HCEC 1CT (cell line): ENCODE measurements around the gene DST.
"Not testable (repeated sequence)": the region's sequence is repeated elsewhere in the genome, so short reads cannot be mapped to it uniquely, and the experiment has no call there.

Source experiments
- DNase-seq: peaks from one replicate; pipeline ENCODE4 v3.0.0-alpha.2; 2017

The DST gene

DNA sequence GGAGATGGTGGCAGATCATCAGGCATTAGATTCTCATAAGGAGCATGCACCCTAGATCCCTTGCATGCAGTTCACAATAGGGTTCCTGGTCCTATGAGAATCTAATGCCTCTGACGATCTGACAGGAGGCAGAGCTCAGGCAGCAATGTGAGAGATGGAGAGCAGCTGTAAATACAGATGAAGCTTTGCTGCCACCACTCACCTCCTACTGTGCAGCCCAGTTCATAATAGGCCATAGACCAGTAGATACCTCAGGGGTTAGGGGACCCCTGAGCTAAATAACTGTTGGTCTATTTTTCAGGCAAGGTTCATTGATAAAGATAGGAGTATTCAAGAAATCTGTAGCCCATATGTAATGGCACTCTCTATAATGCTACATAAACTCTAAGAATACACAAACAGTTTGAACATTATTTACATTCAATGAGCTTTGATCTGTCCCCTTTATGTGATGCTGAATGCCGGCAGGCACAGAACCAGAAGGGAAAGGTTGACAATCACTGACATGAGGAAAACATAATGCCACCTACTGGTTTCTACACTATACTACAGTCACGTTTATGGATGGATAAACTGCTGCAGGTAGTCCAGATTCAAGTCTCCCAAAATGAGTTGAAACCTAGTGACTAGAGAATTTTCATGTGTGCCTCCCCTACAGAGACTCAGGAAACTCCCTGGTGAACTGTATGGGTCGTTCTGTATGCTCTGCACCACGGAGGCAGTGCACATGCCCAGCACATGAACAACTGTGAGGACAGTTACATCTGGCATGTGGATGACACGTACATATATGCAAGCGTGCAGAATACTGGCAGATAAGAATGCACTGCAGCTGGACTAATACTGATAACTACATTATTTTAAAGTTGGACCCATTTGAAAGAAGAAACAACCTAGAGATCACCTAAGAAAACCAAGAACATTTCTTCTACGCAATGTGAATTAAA, 72.0 kb downstream of the DST start:
- peak; percentile 28 for DNase-seq

DNA sequence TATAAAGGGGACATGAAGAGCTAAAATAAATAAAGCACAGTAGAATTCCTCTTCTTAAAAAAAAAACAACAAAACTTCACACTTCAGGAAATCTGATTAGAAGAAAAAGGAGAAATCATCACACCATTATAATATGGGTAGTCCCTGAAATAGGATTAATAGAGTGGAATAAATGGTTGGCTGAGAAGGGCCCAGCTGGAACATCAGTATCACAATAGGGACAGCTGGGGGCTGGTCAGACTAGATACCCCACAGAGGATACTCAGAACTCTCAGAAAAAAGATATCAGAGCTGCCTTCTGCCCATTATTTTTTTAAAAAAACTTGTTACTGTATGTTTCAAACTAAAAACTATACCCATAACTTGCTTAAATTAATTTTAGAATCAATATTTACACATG, 75.2 kb downstream of the DST start:
- DNase-seq: no peak

DNA sequence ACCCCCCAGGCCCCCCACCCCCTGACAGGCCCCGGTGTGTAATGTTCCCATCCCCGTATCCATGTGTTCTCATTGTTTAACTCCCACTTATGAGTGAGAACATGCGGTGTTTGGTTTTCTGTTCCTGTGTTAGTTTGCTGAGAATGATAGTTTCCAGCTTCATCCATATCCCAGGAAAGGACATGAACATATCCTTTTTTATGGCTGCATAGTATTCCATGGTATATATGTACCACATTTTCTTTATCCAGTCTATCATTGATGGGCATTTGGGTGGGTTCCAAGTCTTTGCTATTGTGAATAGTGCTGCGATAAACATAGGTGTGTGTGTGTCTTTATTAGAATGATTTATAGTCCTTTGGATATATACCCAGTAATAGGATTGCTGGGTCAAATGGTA, 80.0 kb downstream of the DST start:
- DNase-seq: not testable (repeated sequence)

DNA sequence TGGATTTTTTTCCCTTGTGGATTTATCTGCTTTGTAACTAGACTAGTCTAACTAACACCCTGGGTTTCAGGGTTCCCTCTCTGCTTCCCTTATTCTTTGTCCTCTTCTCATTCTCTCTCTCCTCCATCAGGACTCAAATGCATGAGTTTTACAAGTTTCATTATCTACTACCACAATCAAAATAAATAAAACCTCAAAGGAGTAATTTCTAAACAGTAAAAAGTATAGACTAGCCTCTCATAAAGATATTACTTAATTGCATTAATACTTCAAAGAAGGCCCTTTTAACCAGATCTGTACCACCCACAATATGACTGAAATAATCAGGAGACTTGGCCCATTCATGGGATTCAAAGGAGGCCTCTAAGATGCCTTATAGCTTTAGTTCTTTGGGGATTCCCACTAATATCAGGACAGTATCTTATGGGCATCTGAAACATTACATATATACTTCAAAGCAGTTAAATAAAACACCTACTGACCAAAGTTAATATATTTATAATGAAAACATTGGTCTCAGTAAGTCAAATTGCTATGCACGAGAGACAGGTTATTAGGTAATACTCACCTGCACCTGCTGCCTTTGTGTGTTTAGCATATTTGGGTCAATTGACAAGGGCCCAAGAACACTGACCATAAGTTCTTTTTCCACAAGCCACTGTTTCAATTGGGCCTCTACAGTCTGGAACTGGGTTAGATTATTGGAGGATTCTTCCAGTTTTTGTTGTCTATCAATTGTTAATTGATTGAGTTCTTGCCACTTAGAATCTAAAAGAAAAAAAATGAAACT, 85.7 kb downstream of the DST start:
- DNase-seq: no peak

DNA sequence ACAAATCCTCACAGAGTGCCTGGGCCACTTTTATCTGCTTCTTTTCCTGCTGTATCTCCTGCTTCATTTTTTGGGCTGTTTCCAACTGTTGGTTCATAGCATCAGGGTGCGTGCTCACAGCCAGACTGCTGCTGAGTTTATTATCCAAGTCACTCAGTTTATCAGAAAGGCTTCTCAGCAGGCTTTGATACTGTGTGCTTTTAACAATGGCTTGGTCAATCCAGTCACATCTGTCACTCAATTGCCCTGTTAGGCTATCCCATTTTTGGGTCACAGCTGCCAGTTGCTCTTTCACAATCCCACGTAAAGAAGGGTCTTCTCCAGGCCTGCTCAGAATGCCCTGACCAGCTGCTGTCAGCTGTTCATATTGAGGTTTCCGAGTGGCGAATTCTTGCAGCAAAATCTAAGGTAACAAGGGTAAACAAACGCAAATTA, 87.2 kb downstream of the DST start:
- DNase-seq: no peak

DNA sequence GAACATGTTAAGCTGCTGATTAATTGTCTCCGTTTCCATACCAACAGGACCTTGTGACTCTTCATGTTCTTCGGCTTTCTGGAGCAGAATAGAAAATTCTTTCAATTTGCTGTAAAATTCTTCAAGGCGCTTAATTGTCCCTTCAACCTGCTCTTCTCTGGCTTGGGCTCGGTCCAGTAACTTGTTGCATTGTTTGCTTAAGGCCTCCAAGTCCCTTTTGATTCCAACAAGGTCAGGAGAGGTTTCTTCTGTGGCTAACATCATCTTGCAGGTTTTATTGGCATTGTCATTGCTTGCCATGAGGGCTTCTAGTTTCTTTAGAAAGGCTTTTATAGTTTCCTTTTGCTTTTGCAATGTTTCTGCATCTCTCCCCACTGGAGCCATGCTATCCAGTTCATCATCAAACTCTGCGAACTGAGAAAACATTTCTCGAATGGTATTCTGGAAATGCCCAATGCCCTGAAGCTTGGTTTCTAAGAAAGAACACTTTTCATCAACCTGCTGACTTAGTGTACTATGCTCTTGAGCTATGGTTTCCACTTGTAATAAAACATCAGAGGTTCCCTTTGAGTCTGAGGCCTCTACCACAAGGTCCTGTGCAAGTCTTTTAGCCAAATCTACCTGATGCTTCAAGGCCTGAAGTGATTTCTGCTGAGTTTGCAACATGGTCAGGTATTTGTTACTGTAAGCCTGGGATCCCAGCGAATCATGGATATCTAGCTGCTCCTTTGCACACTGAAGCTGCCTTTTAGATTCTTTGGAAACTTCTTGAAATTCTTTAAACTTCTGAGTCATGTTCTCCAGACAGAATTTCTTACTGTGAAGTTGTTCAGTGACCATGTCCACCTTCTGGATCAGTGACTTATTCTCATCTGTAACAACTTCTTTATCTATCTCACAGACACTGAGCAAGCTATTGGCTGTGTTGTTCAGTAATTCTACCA, 90.2 kb downstream of the DST start:
- no peak for DNase-seq

DNA sequence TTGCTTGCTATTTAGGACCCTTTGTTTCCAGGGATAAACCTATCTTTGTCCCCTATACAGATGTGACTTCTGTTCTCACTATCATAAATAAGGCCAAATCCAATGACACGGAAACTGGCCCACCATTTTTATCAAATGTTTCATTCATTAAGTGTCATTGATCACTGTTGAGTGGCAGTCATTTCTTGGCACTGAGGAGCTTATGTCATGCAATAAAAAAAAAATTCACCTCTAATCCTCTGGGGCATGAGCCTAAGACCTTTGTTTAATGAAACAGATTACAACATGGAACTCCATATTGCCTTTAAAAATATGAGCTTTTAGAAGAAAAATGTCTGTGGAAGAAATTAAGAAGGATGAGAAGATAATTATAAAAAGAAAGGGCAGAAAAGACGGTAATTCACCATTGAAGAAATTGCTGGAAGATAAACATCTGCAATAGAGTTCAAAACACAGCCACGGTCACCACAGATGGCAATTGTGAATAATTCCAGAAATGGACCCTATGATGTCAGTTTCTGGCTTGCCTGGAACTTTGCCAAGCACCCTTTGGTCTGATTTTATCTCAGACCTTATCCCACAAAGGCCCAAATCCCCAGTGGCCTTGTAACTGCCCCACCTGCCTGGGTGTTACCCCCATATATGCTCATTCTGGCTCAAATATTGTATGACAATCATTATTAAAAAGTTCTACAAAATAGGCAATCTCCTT, 91.1 kb downstream of the DST start:
- DNase-seq: no peak

DNA sequence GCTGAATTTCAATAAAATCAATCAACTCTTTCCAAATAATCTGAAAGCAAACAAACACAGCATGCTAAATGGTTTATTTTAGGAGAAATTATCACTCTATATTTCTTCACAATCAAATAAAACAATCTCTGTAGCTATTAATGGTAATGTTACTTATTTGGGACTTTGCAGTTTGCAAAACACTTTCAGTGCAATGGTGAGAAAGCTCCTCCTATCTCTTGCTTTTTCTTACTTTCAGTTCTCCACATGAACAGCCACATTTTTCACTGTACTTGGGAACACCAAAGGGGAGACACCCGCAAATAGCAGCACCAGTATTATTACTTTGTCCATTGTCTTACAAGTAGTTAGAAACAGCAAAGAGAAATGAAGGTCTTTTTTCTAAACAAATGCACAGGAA, 92.4 kb downstream of the DST start:
- no peak for DNase-seq

DNA sequence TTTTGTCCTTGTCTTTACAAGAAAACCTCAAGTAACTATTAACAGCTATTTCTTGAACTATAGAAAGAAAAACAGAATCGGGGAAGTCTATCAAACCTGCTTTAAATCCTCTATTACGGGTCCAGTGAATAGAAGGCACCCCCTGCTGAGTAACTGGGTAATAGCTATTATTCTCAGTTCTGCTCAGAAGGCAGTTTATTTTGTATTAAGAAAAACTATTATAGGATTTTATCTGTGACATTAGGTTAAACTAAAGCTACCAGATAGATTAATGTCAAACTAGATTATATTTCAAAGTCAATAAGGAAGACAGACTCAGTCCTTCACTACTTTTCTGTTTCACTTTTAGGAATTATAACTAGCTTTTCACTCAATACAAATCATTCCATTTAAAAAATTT, 93.7 kb downstream of the DST start:
- peak; percentile 42 for DNase-seq

DNA sequence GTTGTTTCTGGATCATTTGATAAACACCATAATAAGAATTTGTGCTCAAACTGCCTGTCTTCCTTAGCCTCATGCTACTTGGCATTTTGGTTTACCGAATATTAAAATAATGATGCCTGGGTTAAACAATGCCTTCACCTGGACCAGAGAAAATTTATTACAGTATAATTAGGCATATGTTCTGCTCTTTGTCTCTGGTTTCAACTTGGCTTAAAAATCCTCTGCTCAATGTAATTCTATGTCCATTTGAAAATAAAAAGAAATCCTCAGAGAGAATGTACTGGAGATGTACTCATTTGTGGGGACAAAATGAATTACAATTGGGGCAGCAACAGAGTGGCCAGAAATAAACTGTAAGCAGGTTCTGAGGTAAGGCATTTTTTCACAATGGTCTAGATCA, 95.0 kb downstream of the DST start:
- no peak for DNase-seq

DNA sequence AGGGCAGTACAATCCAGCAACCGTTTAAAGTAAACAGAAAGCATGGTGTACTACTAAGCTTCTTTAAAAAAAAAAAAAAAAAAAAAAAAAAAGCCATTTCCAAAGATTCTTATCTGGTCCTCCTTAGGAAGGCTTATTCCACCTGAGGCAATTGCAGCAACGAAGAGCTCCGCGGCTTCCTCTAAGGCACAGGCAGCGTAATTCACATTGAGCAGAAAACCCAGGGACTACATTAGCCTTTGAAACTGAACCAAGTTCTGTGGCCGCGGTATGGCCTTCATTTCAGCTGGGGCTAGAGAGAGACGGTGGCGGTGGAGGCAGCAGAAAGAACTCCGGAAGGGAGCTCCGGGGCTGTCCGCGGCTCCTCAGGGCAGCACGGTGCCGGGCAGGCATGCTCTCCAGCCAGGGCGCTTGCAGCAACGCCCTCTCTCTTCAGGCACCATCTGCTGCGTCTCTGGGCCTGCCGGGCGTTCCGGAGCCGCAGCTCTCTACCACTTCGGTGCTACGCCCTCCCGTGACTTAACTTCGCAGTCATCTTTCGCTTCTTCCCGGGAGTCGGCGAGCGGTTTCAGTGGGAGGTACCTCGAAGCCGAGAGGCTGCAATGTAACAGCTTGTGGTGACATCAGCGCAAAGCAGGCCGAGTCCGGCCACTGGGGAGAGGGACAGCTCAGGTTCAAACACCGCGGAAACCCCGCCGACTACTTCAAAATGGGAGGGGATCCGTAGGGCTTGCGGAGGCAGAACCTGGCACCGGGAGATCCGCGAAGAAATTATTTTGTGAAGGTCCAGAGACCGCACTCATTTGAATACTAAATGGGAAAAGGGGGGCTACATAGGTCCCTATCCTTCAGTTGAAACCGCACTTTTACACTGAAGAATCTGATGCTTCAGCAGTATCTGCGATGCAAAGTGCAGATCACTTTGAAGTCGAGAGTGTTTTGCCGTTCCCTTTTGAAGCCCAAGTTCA, 100.0 kb downstream of the DST start:
- peak; percentile 98 for DNase-seq

DNA sequence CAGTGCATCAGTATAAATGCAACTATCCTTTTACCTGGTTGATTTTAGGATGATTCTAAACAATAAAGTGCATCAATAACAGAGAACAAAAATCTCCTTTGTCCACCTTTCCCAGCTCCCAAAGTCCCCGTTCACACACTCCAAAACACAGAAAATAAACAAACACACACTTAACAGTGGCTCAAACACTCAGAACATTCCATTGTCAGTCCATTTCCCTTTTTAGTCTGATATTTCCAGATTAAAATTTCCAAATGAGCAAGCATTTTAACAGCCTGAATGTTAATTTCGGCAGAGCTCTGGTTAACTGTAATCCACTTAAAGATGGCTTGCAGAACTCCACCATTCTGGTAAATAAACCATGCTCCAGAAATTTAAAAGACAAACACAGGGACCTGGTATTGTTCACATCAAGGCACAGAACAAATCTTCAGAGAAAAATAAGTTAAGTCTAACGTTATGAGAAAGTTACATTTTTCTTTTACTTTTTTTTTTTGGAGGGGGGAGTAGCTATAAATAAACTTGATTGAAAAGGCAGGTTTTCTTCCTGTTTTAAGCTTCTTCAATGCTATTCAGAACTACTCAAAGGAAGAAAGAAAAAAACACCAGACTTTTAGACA, 100.8 kb downstream of the DST start:
- no peak for DNase-seq

DNA sequence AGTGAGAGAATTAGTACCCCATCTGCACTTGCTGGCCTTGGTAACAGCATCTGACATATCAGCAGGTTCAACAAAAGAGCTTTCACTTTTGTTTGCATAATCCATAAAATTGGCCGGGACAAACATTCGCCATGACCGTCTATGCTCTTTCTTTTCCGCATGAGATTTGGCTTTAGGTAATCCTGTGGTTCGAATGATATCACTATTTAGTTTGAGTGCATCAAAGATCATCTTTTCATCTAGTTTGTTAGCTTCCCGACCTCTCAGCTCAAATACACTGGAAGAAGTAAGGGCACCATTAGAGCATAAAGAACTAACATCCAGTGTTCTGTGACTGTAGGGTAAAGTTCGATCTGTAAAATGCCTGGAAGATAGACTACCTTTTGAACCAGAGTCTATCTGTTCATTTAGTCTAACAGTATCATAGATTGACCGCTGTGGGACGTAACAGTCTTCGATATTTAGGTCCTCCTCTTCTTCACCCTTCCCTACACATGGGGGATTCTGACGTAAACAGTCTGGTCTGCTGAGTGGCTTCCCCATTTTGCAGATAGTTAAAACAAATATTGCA, 101.6 kb downstream of the DST start:
- peak; percentile 19 for DNase-seq

DNA sequence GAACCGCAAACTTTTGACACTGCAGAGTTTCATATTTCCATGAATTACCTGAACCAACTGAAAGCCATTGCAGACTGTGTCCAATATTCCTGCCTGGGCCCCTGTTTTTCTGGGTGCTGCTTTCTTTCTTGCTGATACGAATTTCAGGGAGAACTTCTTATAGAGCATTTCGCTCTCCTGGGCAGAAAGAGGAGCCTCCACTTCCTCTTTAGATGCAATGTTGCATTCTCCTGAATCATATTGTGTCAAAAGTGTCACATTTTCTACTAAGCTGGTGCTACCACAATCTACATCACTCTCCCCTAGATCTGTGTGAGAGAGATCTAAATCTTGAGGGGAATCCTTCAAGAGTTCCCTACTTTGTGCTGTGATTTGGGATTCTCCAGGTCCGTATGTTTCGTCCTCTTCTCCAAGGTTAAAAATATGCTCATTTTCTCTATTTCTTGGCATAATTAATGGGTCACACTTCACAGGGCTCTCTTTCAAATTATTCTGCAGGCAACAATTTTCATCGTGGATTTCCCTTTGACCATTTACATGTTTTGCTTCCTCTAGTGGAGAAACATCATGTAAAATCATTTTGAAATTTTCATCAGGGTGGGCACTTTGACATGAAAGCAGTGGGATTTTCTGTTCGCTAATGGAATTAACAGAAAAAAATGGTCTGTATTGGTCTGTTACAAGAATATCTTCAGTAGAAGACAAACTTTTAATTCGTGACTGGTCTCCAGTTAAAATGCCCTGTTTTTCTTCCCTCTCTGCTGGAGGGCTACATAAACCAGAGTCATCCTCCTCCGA, 102.3 kb downstream of the DST start:
- DNase-seq: no peak

DNA sequence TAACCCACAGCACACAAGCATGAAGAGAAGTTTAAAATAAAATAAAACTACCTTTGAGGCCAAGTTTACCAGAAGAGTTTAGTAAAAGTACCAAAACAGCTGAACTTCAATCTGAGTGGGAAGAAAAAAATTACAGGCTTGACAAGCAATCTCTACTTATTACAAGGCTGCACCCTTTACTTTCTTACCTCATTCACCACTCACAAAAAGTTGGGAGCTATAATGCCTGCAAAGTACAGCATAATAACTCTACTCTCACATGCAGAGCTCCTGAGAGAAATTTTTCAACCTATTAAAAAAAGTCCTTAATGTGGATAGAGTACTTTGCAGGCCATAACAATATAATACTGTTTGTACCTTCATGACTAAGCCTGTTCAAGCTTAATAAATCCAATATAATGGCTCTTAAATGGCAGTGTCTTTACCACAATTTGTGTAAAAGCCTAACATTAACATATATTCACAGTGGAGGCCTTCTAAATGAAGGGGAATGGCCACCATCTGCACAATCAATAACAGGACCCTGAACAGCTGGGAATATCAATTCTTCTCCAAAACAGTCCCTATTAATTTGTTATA, 103.1 kb downstream of the DST start:
- DNase-seq: no peak

DNA sequence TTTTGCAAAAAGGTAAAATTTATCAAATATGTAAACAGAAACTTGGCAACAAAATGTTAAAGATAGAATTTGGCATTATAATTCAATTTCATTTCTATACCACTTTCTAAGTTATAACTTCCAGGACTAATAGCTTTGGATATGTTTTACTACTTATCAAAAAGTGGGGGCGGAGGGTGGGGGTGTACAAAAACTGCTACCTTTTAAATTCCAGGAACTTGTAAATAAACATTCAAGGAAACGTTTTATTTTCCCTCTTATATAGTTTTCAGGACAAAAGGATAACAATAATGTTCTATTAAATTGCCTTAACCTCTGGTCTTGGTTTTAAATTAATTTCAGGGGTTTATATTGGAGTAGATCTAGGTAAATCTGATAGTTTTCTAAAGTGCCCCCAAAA, 103.8 kb downstream of the DST start:
- no peak for DNase-seq

DNA sequence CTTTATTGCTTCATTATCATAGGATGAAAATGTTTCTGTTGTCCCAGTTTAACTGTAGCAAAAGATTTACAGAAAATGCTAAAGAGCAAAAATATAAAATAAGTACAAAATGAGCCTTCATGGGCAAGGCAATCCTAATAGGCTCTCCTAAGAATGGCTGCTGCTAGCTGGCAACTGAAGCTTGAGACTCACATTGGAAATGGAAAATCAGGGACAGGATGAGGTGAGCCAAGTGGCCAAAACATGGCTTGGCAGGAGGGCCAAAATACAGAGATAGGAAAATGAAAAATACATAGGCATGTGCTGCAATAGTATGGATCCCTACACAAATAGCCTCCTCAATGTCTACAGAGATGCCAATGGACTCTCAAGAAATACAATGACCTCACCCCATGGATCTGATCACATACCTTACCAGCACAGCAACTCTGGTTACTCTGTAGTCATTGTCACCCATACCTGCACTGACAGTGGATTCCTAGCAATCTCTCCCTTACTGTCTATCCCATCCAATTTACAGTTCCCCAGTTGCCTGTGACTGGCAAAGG, 105.4 kb downstream of the DST start:
- no peak for DNase-seq

DNA sequence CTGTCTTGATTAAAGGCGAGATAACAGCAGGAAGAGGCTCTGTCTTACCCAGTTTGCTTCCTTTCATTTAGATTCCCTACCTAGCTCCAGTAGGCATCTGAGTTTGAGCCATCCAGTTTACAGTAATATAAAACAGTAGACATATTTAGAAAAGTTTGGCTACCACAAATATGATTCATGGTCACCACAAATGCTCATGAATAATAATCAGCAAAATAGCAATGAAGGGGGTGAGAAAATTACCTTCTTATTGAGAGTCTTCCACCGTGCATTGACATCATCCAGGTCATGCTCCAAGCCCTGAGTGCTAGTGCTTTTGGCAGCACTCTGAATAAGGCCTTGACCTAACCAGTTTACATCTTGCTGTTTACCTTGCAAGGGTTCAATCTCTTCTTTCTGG, 106.2 kb downstream of the DST start:
- DNase-seq: peak; percentile 42

DNA sequence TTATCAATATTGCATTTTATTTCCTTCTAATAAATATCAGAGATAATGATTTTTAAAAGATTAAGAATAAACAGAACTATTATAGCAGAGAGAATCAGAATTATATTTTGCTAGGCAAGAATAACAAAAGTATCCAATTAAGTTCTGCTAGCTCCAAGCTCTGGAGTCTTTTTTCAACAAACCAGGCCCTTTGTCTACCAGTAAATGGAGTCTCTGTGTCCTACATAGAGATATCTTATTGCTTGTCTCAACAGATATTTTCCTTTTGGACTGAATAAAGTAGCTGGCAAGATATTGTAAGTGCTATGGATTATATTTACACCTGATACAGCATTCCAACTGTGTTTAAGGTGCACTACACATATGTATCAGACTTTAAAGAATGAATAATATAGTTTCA, 107.1 kb downstream of the DST start:
- DNase-seq: no peak
